Epithelial cell of proximal tubule (primary cell): ENCODE measurements around the gene SORL1. TPM values are rescaled to one million over a fixed set of nuclear protein-coding genes. Genes with fewer than 3 reads are reported as not detected.

Experiments used
- DNase-seq: peaks from one replicate; pipeline ENCODE4 v3.0.0-alpha.2; 2011; ENCODE audit warnings: low read depth
- H3K4me3 ChIP-seq: 2 replicates; pipeline ENCODE4 v1.5.1; 2011; ENCODE audit warnings: low read depth, mild to moderate bottlenecking, low read length
- CTCF ChIP-seq: conservative IDR thresholded peaks from 2 replicates; pipeline ENCODE4 v1.5.1; 2012; ENCODE audit warnings: low read depth, mild to moderate bottlenecking, low read length
- total RNA-seq: library from RNA; depleted of rRNA; stranded (reverse); fragments of >200 nt; gene quantifications from 2 replicates; pipeline ENCODE4 v1.2.3, GENCODE V29; 2015

Gene SORL1
- total RNA-seq, 1 donor from 2014 or later: 7.8 TPM

GRCh38 chr11:121664144-121664543, 212.0 kb downstream of the SORL1 start:
- no peak overlapping the region for H3K4me3 ChIP-seq
- TF ChIP-seq CTCF: no peak
- no peak for DNase-seq

- TF ChIP-seq CTCF: no peak
- no peak for DNase-seq
- no peak overlapping the region for H3K4me3 ChIP-seq
Measured at GRCh38 chr11:121665206-121665838, 213.2 kb downstream of the SORL1 start.

- no peak for TF ChIP-seq CTCF
- H3K4me3 ChIP-seq: no peak overlapping the region
- no peak for DNase-seq
Measured at GRCh38 chr11:121667836-121668235, 215.7 kb downstream of the SORL1 start.

DNA sequence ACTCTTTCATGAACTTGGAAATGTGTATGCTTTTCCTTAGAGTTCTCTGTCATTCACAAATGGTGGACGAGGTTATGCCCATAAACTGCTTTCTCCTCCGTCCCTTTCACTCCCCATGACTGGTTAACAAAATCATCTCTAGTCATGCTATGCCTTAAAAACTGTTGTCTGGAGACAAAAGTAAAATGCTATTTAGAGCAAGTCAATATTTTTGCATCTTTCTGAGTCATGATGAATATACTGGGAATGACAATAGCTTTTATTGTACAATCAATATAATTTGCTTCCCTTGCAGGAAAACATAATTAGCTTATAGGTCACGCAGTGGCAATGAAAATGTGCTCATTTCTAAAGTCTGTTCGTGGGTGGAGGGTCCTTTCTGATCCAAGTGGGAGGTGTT, 217.3 kb downstream of the SORL1 start:
- no peak for TF ChIP-seq CTCF
- no peak overlapping the region for H3K4me3 ChIP-seq
- DNase-seq: no peak

DNA sequence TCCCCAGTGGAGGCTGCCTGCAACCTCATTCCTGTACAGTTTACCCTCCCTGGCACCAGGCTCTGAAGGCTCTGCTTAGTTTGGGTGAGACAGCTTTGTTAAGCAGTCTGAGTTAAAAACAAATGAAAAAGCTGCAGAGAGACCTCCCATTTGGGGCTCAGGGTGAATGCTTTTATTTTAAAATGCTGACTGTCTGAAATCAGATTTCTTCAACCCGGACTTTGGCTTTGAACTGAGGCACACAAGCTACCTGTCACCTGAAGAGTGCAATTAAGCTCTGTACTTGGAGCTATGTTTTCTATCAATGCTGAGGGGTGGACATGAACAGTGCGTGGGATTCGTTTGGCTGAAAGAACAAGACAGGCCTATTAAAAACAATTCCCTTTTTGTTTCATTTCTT, 218.2 kb downstream of the SORL1 start:
- no peak overlapping the region for H3K4me3 ChIP-seq
- no peak for TF ChIP-seq CTCF
- DNase-seq: no peak

- H3K4me3 ChIP-seq: no peak overlapping the region
- no peak for TF ChIP-seq CTCF
- no peak for DNase-seq
Measured at GRCh38 chr11:121670805-121671282, 218.7 kb downstream of the SORL1 start.
